SH-SY5Y (cell line): ENCODE measurements around the gene CASK.

Experiments used
- GATA2 ChIP-seq: IDR thresholded peaks from 2 replicates; pipeline ENCODE4 v1.6.1; 2011; ENCODE audit warnings: mild to moderate bottlenecking, low read depth, low read length
- GATA3 ChIP-seq: IDR thresholded peaks from 2 replicates; pipeline ENCODE4 v1.6.1; 2011; ENCODE audit warnings: low read depth, mild to moderate bottlenecking, low read length, moderate library complexity

CASK gene

DNA sequence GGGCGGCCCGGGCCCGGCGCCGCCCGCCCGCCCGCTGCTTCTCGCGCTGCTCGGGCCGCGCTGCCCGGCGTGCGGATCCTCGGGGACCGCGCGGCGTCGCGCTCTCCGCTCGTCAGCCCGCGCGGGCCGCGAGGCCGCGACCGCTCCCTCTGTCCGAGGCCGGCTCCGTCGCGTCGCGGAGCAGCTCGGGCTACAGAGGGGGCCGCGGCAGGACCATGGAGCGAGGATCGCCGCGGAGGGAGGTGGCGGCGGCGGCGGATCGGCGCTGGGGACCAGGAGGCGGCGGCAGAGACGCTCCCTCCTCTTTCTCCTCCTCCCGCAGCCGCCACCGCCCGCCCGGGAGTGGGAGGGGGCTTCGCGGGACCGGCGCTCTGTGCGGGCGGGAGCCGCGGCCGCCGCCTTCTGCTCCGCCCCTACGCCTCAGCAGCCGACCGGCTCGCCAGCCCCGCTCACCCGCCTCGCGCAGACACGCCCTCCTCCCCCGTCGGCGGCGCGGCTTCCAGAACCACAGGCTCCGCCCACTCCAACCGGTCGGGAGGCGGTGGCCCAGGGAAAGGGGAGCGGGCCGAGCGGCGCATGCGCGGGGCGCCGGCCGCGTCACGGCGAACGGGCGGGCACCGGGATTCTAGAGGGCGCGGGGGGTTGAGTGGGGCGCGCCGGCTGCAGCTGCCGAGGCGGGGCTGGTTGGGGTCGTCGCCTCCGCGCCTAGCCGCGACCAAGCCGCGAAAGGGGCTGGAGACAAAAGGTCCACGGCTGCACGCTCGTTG lies at the start of gene CASK:
CASK (minus strand) TSS at position 344 of the 767 bp plus-strand sequence. CDS start 566 bp downstream, outside the sequence.
- TF ChIP-seq GATA2 (no peak), GATA3 (no peak)

DNA sequence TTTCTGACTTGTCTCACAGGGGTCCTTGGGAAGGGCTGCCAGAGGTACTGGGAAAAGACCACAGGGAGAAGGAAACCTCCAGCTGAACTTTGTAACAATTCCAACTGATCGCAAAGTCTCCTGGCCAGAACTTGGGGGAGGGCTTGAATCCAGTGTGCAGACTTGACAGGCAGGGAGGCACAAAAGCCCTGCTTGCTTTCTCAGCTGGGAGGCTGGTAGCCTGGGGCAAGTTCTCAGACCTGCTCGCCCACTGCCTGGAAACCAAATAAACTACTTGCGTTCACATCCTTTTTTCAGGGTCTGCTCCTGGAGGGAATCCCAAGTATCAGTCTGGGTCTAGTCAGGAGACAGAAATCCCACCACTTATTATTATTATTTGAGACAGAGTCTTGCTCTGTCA lies 48.0 kb upstream of the CASK start:
- TF ChIP-seq GATA2 (no peak), GATA3 (no peak)

DNA sequence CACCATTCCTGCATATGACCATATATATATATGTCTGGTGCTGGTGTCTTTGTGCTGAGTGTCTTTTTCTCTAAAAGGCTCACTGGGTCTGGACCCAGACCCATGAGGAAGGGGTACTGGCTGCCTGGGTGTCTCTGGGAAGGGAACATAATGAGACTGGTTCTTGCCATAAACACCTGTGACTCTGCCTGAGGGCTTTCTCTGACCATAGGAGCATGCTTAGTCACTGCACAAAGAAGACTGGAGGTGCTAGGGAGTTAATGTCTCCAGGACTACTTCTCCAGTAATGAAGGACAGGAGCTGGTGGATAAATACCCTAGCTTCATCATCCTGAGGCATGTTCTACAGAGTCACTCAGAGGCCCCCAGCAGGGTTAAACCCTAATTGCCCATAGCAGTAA lies 47.1 kb upstream of the CASK start:
- no peak for TF ChIP-seq GATA3
- TF ChIP-seq GATA2, result no peak

DNA sequence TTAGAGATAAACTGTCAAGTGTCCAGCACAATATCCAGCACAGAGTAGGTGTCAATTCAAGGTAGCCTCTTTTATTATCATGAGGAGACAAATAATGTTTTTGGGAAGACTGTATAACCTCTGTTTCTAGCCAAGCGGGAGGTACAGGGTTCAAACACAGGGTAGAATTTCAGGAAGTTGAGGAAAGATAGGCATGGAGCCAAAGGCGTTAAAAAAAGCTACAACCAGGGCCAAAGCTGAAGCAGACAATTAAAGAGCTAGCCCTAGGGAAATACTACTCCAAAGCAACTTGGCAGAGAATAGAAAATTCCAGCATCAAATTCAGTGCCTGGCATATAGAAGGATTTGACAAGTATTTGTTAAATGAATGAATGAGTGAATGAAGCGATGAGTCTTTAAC lies 40.0 kb upstream of the CASK start:
- TF ChIP-seq GATA3, result no peak
- TF ChIP-seq GATA2, result no peak

- TF ChIP-seq GATA3 (no peak), GATA2 (no peak)
These were observed 36.8 kb upstream of the CASK start for GRCh38 chrX:41960142-41960541.

DNA sequence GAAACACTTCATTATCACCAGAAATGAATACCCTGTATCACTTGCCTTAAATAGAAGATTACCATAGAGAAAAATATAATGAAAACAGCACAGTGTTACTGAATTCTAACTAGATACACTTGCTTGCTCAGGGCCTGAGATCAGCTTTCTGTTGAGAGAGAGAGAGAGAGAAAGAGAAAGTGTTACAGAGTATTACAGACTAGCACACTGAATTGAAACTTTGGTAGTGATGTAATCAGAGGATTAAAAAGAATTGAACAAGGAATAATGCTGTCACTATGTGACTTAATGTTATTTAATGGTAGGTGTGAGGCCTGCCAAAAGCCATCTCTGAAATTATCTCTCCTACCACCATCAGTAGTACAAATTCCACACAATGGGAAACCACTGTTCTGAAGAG lies 35.5 kb upstream of the CASK start:
- TF ChIP-seq GATA3, result no peak
- TF ChIP-seq GATA2, result no peak

DNA sequence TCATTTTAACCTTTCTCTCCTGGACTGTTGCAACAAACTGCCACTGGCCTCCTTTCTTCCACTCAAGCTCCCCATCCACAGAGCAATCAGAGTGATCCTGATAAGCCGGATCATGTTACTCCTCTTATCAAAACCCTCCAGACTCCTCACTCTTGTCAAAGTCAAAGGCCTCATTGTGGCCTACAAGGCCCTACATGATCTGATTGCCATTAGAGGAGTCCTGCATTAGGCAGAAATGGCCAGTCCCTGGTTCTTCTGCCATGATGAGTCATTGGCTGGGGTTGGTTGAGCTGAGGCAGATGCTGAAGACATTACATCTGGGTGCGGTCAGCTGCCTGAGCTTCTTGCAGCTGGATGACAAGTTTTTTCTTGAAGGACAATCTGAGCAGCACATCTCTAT lies 32.7 kb upstream of the CASK start:
- TF ChIP-seq GATA3, result no peak
- TF ChIP-seq GATA2, result no peak

- TF ChIP-seq GATA3 (no peak), GATA2 (no peak)
These were observed 28.7 kb upstream of the CASK start for GRCh38 chrX:41952102-41952501.

- TF ChIP-seq GATA2 (no peak), GATA3 (no peak)
These were observed 23.7 kb upstream of the CASK start for GRCh38 chrX:41946989-41947612.

- TF ChIP-seq GATA3, result no peak
- TF ChIP-seq GATA2, result no peak
These were observed 22.9 kb upstream of the CASK start for GRCh38 chrX:41946235-41946634.

DNA sequence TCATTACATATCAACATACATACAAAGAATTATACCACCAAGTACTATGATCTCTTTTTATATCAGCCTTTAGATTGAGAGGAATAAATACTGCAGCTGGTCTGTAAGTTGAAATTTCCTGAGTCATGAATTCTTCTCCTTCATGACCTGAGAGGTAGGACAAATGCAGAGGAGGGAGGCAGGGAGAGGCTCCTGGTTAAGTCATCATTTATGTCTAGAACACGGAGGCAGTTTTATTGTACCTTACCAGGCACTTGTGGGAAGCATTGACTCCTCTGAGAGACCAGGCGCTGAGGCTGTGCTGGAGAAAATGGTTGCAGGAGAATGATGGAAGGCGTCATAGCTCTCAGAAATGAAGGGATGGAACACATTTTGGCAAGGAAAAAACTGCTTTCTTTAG lies 12.5 kb upstream of the CASK start:
- TF ChIP-seq GATA2, result no peak
- no peak for TF ChIP-seq GATA3

DNA sequence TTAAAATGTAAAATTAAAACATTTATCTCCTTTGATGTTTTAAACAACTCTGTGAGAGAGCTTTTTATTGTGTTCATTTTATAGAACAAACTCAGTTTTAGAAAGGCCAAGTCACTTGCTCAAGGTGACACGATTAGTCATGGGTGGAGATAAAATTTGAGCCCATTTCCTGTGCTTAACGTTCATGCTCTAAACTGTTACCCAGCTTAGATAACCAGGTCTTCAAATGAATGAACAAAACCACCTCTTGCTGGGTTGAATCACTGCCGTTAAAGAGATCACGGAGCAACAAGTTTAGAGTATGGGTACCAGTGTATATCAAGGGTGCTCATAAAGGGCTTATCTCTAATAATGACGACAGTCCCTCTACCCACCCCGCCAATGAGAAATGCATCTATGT lies 10.2 kb upstream of the CASK start:
- TF ChIP-seq GATA2 (no peak), GATA3 (no peak)

DNA sequence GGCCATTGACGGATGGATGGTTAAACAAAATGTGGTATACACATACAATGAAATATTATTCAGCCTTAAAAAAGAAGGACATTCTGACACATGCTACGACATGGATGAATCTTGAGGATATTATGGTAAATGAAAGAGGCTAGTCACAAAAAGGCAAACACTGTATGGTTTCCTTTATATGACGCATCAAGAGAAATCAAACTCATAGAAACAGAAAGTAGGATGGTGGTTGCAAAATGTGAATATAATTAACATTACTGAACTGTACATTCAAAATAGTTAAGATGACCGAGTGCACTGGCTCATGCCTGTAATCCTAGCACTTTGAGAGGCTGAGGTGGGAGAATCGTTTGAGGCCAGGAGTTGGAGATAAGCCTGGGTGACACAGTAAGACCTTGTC lies 9.5 kb upstream of the CASK start:
- TF ChIP-seq GATA2, result no peak
- no peak for TF ChIP-seq GATA3

DNA sequence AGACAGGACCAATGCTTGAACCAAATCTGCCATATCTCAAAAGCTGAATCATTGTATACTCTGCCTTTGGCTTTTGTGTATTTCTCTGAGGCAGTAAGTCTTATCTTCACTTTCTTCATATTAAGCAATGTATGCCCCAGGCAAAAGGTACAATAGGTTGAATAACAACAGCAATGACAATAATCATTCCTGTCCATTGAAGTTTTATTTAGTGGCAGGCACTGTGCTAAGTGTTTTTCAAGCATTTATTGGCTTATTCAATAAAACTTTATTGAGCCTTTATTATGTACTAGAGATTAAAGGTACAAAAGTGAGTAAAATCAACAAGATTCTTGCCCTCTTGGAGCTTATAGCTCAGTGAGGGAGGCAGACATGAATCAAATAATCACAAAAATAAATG lies 8.2 kb upstream of the CASK start:
- TF ChIP-seq GATA3 (no peak), GATA2 (no peak)

DNA sequence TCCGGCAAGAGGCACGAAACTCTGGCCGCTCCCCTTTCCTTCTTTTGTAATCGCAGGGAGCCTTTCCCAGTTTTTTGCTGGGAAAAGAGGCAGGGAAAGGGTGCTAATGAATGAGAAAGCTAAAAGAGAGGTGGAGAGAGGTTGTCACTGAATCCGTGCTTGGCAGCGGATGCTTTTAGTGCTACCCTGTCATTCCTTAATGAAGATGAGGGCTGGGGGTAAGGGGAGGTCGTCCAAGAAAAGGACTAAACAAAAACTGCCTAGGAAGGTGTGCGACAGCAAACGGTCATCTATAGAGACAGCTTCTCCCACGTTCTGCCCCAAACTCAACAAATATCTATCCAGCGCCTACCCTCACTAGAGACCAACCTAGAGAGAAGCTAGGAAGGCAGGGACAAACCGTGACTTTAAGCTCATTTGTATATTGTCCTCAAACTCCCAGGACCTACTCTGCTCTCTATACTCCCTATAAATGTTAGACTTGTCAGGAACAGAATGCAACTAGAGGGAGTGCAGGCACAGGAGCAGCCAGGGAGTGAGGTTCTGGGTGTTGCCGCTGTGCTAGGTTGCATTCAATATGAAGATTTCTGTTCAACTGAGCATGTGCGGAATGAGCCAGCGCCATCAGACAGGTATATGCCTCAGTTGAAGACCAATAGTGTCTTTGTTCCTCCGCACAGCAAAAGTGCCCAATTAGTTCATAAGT lies 777 bp upstream of the CASK start:
- TF ChIP-seq GATA2 (no peak), GATA3 (no peak)
